HG03066 (cell line): ENCODE measurements around the gene ETNK1.

Experiments
- ATAC-seq: cut with Tn5 transposase; IDR thresholded peaks from one replicate; pipeline ENCODE4 v1.9.1; 2021; ENCODE audit warnings: low read depth; ENCODE audit not compliant: unreplicated experiment

The ETNK1 gene

DNA sequence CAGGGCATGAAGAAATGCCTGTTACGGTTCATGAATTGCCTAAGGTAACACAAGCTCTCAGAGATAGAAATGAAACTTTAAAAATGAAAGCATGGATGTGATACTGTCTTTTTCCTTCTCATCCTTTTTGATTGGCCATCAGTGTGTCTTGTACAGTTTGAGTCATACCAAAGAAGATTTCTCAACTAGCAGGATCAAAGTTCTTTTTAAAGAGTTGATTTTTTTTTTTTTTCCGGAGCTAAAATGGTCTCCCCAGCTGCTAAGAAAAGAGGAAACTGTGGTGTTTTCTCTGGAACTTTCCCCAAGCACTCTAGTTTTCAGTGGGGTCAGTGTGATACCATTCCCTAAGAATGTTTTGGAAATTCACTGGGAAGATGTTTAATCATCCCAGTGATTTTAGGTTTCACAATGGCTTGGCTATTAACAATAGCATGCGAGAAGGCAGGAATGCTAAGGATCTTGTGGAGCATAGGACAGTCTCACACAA lies 105.0 kb downstream of the ETNK1 start:
- ATAC-seq: no peak

DNA sequence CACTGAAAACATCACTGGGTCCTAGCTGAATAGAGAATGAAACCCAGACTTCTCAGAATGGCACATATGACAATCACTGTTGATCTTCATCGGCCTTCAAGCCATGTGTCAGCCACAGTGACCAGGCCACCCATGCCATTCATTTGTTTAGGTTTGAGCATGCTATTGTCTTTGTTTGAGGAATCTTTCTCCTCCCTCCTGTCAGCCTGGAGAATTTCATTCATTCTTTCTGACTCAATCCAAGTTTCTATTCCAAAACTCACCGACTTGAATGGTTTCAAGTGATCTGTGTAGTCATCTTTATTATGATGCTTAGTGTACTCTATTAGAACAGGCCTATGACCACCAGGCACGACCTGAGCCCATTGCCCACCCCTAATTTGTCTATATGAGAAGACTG lies 106.3 kb downstream of the ETNK1 start:
- no peak for ATAC-seq

DNA sequence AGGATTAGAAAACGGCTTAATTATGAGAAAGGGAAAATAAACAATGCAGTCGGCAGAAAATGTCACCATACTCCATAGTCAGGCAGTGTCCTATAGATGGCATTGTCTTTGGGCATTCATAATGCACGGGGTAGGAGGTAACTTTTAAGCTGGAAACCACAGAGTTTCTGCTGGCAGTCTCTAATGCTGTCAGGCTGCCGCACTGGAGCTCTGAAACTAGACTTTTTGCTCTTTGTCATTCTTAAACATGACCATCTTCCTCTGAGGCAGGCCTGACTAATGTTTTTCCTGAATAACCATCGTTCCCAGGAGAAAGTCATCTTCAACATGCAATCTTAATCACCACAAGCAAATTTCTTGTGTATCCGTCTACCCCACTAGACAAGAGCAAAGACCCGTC lies 108.8 kb downstream of the ETNK1 start:
- ATAC-seq: no peak

DNA sequence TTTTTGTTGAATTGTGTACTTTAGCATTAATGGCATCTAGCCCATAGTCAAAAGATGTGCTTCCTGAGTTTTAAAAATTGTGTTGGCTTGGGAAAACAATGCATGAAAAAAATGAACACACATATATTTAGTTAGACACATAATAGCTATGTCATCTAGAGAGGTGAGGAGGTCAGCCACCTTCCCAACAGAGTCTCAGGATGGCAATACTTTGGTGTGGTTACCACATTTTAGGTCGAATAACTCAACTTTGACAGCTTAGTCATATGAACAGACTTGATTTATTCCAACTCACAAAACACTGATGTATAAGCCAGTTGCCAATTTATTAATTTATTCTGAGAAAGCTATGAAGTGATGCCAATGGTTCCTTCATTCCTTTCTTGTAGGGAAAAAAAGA lies 114.0 kb downstream of the ETNK1 start:
- no peak for ATAC-seq
